B cell (primary cell): ENCODE measurements around the gene MOB3B.

Experiments used
- EZH2 ChIP-seq: IDR thresholded peaks from 2 replicates; pipeline ENCODE4 v1.6.1; 2012; ENCODE audit warnings: borderline replicate concordance, low read depth, mild to moderate bottlenecking, moderate library complexity, low read length; ENCODE audit not compliant: insufficient read depth, poor library complexity, severe bottlenecking
- TF ChIP-seq, protein P1 (sequence below): fragments of 200-600 bp; IDR thresholded peaks from one replicate; pipeline ENCODE4 v1.8.0; 2022; ENCODE audit warnings: antibody characterized with exemption, mild to moderate bottlenecking

GRCh38 chr9:27548055-27548741, 18.6 kb upstream of the MOB3B start:
- TF ChIP-seq, protein P1, sequence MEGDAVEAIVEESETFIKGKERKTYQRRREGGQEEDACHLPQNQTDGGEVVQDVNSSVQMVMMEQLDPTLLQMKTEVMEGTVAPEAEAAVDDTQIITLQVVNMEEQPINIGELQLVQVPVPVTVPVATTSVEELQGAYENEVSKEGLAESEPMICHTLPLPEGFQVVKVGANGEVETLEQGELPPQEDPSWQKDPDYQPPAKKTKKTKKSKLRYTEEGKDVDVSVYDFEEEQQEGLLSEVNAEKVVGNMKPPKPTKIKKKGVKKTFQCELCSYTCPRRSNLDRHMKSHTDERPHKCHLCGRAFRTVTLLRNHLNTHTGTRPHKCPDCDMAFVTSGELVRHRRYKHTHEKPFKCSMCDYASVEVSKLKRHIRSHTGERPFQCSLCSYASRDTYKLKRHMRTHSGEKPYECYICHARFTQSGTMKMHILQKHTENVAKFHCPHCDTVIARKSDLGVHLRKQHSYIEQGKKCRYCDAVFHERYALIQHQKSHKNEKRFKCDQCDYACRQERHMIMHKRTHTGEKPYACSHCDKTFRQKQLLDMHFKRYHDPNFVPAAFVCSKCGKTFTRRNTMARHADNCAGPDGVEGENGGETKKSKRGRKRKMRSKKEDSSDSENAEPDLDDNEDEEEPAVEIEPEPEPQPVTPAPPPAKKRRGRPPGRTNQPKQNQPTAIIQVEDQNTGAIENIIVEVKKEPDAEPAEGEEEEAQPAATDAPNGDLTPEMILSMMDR, result peak; percentile 68
- TF ChIP-seq EZH2, result no peak
